ENCODE data around the gene OLFM4.
A peak's percentile ranks its signal among the peaks of the same experiment; 100 is the strongest.

The OLFM4 gene

DNA sequence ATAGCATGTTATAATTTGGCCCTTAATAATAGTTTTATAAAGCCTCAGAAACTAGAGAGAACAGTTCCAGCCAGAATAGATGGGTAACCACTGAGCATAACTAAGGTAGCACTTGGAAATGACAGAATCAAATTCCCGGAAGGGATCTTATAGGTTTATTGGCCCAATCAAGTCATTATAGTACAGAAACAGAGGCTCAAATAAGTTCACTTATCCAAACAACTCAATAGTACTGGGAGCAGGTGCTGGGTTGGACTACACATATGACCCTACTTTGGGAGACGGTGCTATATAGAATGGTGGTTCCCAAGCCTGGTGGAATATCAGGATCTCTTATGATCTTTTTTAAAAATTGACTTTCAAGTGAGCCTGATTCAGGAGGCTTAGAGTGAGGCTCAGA lies 32.7 kb upstream of the OLFM4 start:
- H3K4me2 ChIP-seq, result no peak overlapping the region
- H3K9me3 ChIP-seq, result peaks cover 5% of the 10 kb centered on the region; the same call in 1 of the 2 replicates
- H3K27ac ChIP-seq, result no peak overlapping the region
- TF ChIP-seq Cebpa-rat (IDR thresholded peaks at IDR 0.05), result no peak
- H3K4me3 ChIP-seq, result no peak overlapping the region
- H3K36me3 ChIP-seq, result no peaks in the 10 kb centered on the region
- no peak overlapping the region for H3K9ac ChIP-seq
- no peaks in the 10 kb centered on the region for H3K27me3 ChIP-seq
- H3K4me1 ChIP-seq, result peaks cover 7% of the 10 kb centered on the region; the same call in 1 of the 2 replicates
- no peaks in the 10 kb centered on the region for H4K20me1 ChIP-seq

DNA sequence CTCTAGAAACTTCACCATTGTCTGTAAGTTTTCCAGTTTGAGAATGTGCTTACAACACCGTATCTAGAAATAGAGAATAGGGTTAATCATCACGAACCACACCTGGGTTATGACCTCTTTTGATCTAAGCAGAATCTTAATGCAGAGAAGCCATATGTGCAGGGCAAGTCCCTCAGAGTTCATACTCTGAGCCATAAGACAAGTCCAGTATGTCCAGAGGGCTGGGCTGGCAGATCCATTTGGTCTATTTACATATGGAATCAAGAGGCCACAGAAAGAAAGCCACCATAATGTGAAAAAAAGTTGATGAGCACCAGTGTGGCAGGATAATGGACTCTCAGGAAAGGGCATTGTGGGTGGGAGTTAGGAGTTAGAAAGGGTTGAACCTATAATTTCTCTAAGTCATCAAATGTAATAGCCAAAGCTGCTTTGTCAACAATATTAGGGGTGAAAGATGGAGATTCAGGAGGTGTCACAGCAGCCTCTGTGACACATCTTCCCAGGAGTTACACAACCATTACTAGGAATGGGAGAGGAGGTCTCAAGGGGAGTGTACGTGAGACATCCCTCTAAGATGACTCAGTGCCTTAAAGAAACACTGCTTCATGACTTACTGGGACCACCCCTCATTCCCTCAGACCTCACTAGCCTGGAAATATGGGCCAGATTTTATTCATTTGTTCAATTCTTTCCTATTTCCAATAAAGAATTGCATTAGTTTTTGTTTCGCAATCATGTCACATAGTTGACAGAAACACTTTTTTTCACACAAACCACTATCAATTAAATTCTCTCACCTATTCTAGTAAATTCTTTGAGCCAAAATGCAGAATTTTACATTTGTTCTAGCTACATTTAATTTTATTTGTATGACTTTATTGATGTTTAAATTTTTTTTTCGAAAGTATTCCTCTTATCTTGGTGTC lies 30.4 kb upstream of the OLFM4 start:
- Histone ChIP-seq H3K9me3 (peaks cover 5% of the 10 kb centered on the region; the same call in 1 of the 2 replicates), H3K4me2 (no peak overlapping the region), H3K4me1 (peaks cover 7% of the 10 kb centered on the region; the same call in 1 of the 2 replicates), H4K20me1 (no peaks in the 10 kb centered on the region), H3K4me3 (no peak overlapping the region), H3K27ac (no peak overlapping the region), H3K9ac (no peak overlapping the region), H3K27me3 (no peaks in the 10 kb centered on the region), H3K36me3 (no peaks in the 10 kb centered on the region)
- TF ChIP-seq Cebpa-rat (IDR thresholded peaks at IDR 0.05), result no peak

GRCh38 chr13:52999093-52999696 lies 29.4 kb upstream of the OLFM4 start:
- no peak for TF ChIP-seq Cebpa-rat (IDR thresholded peaks at IDR 0.05)
- no peaks in the 10 kb centered on the region for H3K27me3 ChIP-seq
- H3K4me2 ChIP-seq, result no peak overlapping the region
- H3K4me1 ChIP-seq, result peaks cover 7% of the 10 kb centered on the region; the same call in 1 of the 2 replicates
- H3K4me3 ChIP-seq, result no peak overlapping the region
- no peaks in the 10 kb centered on the region for H3K36me3 ChIP-seq
- H3K27ac ChIP-seq, result no peak overlapping the region
- no peak overlapping the region for H3K9ac ChIP-seq
- peaks cover 5% of the 10 kb centered on the region; the same call in 1 of the 2 replicates for H3K9me3 ChIP-seq
- H4K20me1 ChIP-seq, result no peaks in the 10 kb centered on the region

GRCh38 chr13:53001444-53002225 lies 27.0 kb upstream of the OLFM4 start:
- TF ChIP-seq Cebpa-rat (IDR thresholded peaks at IDR 0.05), result no peak
- Histone ChIP-seq H3K9me3 (peaks cover 5% of the 10 kb centered on the region; the same call in 1 of the 2 replicates), H3K4me1 (no peaks in the 10 kb centered on the region), H3K27ac (no peak overlapping the region), H3K4me2 (no peak overlapping the region), H3K9ac (no peak overlapping the region), H3K36me3 (no peaks in the 10 kb centered on the region), H4K20me1 (no peaks in the 10 kb centered on the region), H3K27me3 (no peaks in the 10 kb centered on the region), H3K4me3 (no peak overlapping the region)

DNA sequence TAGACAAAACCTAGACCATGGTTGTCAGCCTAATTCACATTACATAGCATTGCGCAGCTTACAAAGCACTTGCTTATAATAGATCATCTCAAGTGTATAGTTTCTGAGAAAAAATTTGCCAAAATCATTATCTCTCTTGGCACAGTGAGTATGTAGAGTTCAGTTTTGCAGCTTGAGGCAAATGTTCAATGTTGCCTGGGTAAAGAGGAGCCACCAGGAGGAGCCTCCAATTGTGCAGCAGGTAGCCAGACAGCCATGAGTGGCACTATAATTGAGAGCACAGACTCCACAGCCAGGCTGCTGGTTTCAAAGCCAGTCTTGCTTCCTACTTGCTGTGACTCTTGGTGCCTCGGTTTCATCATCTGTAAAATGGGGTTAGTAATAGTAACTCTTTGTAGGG lies 24.0 kb upstream of the OLFM4 start:
- H3K9me3 ChIP-seq, result peaks cover 5% of the 10 kb centered on the region; the same call in 1 of the 2 replicates
- no peak overlapping the region for H3K9ac ChIP-seq
- no peaks in the 10 kb centered on the region for H3K27me3 ChIP-seq
- no peaks in the 10 kb centered on the region for H4K20me1 ChIP-seq
- peaks cover 15% of the 10 kb centered on the region for H3K4me1 ChIP-seq
- no peak overlapping the region for H3K27ac ChIP-seq
- no peak overlapping the region for H3K4me3 ChIP-seq
- H3K36me3 ChIP-seq, result no peaks in the 10 kb centered on the region
- TF ChIP-seq Cebpa-rat (IDR thresholded peaks at IDR 0.05), result no peak
- H3K4me2 ChIP-seq, result no peak overlapping the region

DNA sequence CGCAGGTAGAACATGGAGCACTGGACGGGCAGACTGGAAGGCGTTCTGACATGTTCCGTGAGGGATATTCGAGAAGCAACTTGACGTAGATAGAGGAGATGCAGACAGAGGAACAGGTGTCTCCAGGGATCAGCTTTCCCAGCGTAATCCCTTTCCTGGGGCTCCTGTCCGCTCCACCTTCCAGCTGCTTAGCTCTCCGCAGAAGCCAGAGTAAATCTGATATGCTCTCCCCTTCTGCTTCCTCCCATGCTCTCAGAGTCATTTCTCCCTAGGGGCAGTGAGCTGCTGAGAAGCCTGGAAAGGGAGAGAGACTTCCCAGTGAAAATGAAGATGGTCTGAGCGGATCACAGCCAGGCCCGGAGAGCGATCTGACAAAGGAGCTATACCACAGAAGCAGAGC lies 23.0 kb upstream of the OLFM4 start:
- Histone ChIP-seq H3K4me1 (peaks cover 15% of the 10 kb centered on the region), H3K27ac (no peak overlapping the region), H3K4me2 (no peak overlapping the region), H4K20me1 (no peaks in the 10 kb centered on the region), H3K36me3 (no peaks in the 10 kb centered on the region), H3K27me3 (no peaks in the 10 kb centered on the region), H3K4me3 (no peak overlapping the region), H3K9ac (no peak overlapping the region), H3K9me3 (peaks cover 3% of the 10 kb centered on the region; the same call in 1 of the 2 replicates)
- TF ChIP-seq Cebpa-rat (IDR thresholded peaks at IDR 0.05), result no peak

GRCh38 chr13:53007872-53008271 lies 20.7 kb upstream of the OLFM4 start:
- Histone ChIP-seq H4K20me1 (no peaks in the 10 kb centered on the region), H3K36me3 (no peaks in the 10 kb centered on the region), H3K4me1 (peaks cover 21% of the 10 kb centered on the region), H3K27me3 (no peaks in the 10 kb centered on the region), H3K9me3 (no peaks in the 10 kb centered on the region), H3K4me2 (peak overlapping the region; percentile 62), H3K9ac (no peak overlapping the region), H3K4me3 (no peak overlapping the region), H3K27ac (0 out of 2 replicates have a peak overlapping the region, but pooled peaks have one; percentile 24)
- no peak for TF ChIP-seq Cebpa-rat (IDR thresholded peaks at IDR 0.05)

- Histone ChIP-seq H3K36me3 (no peaks in the 10 kb centered on the region), H3K27ac (no peak overlapping the region), H3K9me3 (no peaks in the 10 kb centered on the region), H3K4me3 (no peak overlapping the region), H3K4me1 (peaks cover 23% of the 10 kb centered on the region), H4K20me1 (no peaks in the 10 kb centered on the region), H3K4me2 (no peak overlapping the region), H3K27me3 (no peaks in the 10 kb centered on the region), H3K9ac (no peak overlapping the region)
- no peak for TF ChIP-seq Cebpa-rat (IDR thresholded peaks at IDR 0.05)
Observed at GRCh38 chr13:53010374-53011105, 18.1 kb upstream of the OLFM4 start.

GRCh38 chr13:53012707-53013106 lies 15.9 kb upstream of the OLFM4 start:
- H3K9me3 ChIP-seq, result no peaks in the 10 kb centered on the region
- no peak overlapping the region for H3K27ac ChIP-seq
- H3K4me2 ChIP-seq, result no peak overlapping the region
- H3K4me3 ChIP-seq, result no peak overlapping the region
- no peak for TF ChIP-seq Cebpa-rat (IDR thresholded peaks at IDR 0.05)
- H3K36me3 ChIP-seq, result no peaks in the 10 kb centered on the region
- no peaks in the 10 kb centered on the region for H4K20me1 ChIP-seq
- H3K9ac ChIP-seq, result no peak overlapping the region
- H3K4me1 ChIP-seq, result peaks cover 20% of the 10 kb centered on the region
- no peaks in the 10 kb centered on the region for H3K27me3 ChIP-seq
